HG03457 (cell line): ENCODE measurements around the gene ZNF423.
"Not testable (repeated sequence)": the region's sequence is repeated elsewhere in the genome, so short reads cannot be mapped to it uniquely, and the experiment has no call there.

ENCODE experiments used
- ATAC-seq: cut with Tn5 transposase; IDR thresholded peaks from one replicate; pipeline ENCODE4 v1.9.1; 2021; ENCODE audit warnings: moderate number of reproducible peaks; ENCODE audit not compliant: unreplicated experiment

Gene ZNF423

DNA sequence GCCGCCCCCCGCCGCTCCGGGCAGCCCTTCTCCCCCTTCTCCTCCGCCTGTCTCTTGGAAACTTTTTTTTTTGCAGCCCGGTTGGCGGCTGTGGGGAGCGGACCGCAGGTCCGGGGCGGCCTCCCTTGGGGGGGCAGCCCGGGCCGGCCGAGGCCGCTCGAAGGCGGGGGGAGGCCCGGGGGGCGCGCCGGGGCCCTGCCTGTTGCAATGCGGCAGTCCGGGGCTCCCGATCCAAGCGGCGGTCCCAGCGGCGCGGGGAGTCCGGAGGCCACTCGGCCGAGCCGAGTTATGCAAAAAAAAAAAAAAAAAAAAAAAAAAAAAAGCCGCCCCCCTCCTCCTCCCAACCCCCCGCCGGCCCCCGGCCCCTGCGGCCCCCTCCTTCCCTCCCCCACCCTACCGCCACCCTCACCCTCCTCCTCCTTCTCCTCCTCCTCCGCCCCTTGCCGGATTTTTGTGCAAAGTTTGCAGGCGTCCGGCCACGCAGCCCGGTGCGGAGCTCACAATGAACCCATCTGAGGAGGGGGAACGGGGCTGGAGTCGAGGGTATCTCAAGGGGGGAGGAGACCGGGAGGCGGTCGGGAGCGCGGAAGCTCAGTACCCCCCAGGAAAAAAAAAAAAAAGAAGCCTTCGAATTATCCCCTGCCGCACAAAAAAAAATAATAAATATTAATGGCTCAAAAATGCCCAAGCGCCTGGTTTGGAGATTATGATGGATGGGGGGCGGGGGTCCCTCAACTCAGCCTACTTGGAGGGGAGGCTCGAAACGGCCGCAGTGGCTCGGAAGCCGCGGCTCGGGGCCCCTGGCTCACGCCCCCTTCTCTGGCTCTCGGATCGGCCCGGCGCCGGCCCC is at the start of gene ZNF423:
Gene ZNF423, minus strand, starts transcription at position 291 of the 850 bp plus-strand sequence. CDS start 338 bp downstream, outside the sequence.
- ATAC-seq, result no peak

DNA sequence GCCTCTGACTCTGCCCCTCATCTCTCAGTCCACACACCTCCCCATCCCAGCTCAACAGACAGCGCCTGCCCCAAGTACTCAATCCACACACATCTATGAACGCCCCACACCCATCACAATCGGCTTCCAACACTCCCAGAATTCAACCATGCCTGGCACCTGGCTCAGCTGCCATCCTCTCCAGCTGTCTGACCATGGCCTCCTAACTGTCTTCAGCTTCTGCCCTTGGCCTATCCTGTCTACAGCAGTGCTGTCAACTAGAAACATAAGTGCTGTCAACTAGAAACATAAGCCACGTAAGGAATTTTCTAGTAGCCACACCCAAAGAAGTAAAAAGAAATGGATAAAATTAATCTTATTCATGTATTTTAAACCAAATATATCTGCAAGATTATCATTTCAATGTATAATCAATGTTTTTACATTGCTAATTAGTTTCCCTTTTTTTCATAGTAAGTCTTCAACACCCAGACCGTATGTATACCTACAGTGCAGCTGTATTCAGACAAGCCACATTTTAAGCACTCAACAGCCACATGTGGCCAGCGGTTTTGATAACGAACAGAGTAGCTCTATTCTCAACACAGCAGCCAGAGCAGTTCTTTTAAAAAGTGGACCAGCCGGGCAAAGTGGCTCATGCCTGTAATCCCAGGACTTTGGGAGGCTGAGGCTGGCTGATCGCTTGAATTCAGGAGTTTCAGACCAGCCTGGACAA is 48.6 kb upstream of the ZNF423 start:
- ATAC-seq, result no peak

DNA sequence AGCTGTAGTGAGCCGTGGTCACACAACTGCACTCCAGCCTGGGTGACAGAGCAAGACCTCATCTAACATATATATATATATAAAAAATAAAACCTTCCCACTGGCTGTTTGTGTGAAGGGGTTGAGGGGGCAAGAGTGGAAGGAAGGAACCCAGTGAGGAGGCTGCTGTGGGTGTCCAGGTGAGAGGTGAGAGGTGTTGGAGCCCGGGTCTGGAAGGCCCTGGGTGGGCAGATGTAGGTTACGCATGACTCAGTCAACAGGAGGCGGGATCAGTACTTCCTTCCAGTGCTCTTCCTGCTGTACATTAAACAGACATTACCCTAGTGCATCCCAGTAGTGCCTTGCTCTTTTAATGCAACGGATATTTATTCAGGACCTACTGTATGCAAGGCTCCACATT is 47.0 kb upstream of the ZNF423 start:
- no peak for ATAC-seq

- no peak for ATAC-seq
These were observed 45.8 kb upstream of the ZNF423 start for GRCh38 chr16:49901711-49902110.

DNA sequence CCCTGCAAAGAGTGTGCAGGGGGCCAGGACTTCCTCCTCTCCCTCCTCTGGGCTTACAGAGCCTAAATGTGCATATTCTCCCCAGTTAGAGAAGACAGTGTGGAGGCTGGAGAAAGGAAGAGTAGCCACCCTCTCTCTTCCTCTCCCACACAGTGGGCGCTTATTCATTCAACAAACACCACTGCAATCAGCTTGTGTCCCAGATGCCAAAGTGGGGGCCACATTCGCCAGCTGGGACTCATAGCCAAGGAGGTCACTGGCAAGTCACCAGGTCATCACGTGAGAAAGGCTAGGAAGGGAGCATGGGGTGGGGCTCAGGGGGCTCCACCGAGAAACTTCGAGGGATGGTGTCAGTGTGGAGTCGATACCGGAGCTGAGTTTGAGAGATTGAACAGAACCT is 45.0 kb upstream of the ZNF423 start:
- ATAC-seq, result no peak

GRCh38 chr16:49899991-49900695 is 44.2 kb upstream of the ZNF423 start:
- no peak for ATAC-seq

DNA sequence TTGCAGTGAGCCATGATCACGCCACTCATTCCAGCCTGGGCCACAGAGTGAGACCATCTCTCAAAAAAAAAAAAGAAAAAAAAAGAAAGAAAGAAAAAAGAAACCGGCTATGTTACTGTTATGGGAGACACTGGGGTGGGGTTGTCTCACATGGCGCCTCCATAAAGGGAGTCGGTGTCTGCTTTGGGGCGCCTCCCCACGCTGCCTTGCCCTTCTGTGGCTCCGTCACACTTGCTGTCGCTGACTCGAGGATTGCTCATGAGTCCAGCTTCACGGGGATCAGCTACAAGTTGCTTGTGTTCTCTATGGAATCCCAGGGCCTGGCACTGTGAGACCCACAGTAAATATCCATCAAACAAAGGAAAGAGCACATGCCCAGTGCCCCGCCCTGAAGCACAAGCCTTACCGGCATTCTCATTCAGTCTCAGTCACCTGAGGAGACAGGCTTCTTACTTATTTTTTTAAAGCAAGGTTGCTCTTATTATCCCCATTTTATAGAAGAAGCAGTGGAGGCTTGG is 40.6 kb upstream of the ZNF423 start:
- ATAC-seq, result no peak

GRCh38 chr16:49890876-49891275 is 35.0 kb upstream of the ZNF423 start:
- ATAC-seq, result no peak

GRCh38 chr16:49889725-49890397 is 33.9 kb upstream of the ZNF423 start:
- ATAC-seq, result no peak

- ATAC-seq, result no peak
These were observed 30.7 kb upstream of the ZNF423 start for GRCh38 chr16:49886554-49887094.

- ATAC-seq, result no peak
These were observed 28.4 kb upstream of the ZNF423 start for GRCh38 chr16:49884033-49885015.

DNA sequence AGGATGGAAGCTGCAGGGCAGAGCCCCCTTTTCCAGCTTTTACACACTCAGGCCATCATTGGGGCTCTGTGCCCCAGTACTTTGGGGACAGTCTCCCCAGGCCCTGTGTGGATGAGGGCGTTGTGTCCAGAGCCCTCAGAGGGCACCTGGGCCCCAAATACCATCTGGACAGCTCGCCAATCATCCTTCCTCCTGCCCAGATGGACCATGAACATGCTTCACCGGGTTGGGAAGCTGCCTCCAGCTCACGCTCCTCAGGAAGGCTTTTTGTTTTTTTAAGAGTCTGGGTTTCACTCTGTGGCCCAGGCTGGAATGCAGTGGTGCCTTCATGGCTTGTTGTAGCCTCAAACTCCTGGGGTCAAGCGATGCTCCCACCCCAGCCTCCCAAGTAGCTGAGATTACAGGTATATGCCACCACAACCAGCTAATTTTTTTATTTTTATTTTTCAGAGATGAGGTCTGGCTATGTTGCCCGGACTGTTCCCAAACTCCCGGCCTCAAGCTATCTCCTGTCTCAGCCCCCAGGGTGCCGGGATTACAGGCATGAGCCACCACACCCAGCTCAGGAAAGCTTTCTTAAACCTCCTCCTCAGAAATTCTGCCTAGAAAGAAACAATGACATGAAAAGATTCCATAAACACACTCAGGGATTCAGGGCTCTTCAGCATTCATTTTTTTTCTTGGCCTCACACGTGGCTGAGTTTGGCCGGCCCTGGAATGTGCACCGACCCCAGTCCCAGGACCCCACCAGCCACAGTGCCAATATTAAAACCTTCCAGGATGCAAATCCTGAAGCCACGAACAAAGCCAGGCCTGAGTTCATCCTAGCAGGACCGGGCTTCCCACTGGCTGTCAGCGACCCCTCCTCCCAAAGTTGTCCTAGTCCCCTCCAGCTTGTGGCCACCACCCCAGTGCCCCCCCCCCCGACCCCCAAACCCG is 27.4 kb upstream of the ZNF423 start:
- no peak for ATAC-seq

DNA sequence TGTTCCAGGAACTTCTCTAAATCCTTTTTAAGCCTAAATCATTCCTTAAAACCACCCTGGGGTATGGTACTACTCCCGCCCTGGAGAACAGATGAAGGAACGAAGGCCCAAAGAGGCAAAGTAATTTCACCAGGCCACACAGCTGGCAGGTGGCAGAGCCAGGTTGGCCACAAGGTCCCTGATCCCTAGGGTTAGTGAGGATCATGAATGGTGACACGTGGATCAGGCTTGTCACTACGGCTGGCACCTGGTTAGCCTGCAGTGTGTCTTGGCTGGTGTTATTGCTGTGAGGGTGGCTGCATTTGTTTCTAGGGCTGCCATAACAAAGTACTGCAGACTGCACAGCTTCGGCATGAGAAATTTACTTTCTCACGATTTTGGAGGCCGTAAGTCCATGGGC is 26.0 kb upstream of the ZNF423 start:
- ATAC-seq, result no peak

GRCh38 chr16:49878540-49878939 is 22.6 kb upstream of the ZNF423 start:
- ATAC-seq, result not testable (repeated sequence)

DNA sequence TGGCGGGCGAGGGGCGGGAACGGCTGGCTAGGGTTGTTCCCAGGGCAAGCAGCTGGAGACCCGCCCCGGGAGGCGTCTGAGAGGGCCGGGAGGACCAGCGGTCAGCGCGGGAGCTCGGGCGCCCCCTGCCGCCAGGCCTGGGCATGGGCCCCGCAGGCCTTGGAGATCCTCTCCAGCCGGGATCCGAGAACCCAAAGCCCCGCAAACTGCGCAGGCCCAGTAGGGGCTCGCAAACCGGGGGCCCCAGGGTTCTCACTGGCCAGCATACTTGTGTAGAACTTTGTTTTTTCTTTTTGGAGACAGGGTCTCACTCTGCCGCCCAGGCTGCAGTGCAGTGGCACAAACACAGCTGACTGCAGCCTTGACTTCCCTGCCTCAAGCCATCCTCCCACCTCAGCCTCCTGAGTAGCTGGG is 20.8 kb upstream of the ZNF423 start:
- no peak for ATAC-seq

GRCh38 chr16:49875806-49876715 is 20.1 kb upstream of the ZNF423 start:
- ATAC-seq, result no peak

DNA sequence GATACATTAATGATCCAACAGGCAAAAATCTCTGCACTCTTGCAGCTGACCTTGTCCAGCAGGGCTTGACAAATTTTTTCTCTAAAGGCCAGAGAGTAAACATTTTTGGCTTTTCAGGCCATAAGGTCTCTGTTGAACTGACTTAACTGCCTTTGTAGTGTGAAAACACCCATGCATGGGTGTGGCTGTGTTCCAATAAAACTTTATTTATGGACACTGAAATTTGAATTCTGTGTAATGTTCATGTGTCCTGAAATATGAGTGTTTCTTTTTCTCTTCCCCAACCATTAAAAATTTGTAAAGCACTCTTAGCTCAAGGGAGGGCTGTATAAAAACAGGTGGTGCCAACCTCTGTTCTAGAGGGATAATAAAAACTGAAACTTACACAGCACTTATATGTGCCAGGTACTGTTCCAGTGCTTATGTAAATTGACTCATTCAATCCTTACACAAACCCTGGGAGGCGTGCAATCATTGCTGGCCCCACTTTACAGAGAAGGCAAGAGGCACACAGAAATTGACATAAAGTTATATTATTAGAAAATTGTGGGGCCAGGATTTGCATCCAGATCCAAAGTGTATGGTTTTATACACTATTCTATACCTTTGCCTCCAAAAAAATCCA is 18.8 kb upstream of the ZNF423 start:
- ATAC-seq, result no peak
